ENCODE measurements around the gene PNCK.

DNA sequence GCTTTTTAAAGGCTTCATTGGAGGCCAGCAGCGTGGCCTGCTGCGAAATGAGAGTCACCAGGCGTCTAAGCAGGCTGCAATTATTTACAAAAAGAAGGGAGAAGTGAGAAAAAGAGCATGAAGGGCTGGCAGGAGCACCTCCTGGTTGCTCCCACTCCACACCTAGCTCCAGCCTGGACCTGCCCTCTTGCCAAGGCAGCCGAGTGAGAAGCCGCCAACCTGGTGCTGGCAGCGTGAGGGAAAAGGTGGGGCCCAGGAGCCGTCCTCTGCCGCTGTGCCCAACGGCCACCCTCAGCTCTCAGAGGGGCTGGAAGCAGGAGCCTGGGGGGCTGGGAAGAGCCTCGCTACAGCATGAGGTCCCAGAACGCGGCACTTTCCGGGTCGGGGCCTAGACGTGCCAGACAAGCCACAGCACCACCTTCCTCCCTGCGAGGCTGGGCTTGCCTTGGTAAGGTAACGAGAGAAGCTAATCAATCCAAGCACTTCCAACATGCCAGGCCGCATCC, 30.5 kb upstream of the PNCK start:
- TF ChIP-seq GLIS3 (CRISPR knock-in tag; IDR thresholded peaks at IDR 0.05) = no peak
- TF ChIP-seq, protein P1, sequence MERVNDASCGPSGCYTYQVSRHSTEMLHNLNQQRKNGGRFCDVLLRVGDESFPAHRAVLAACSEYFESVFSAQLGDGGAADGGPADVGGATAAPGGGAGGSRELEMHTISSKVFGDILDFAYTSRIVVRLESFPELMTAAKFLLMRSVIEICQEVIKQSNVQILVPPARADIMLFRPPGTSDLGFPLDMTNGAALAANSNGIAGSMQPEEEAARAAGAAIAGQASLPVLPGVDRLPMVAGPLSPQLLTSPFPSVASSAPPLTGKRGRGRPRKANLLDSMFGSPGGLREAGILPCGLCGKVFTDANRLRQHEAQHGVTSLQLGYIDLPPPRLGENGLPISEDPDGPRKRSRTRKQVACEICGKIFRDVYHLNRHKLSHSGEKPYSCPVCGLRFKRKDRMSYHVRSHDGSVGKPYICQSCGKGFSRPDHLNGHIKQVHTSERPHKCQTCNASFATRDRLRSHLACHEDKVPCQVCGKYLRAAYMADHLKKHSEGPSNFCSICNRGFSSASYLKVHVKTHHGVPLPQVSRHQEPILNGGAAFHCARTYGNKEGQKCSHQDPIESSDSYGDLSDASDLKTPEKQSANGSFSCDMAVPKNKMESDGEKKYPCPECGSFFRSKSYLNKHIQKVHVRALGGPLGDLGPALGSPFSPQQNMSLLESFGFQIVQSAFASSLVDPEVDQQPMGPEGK (CRISPR knock-in tag; IDR thresholded peaks at IDR 0.05; ENCODE audit: borderline replicate concordance) = no peak
- TF ChIP-seq, protein P2, sequence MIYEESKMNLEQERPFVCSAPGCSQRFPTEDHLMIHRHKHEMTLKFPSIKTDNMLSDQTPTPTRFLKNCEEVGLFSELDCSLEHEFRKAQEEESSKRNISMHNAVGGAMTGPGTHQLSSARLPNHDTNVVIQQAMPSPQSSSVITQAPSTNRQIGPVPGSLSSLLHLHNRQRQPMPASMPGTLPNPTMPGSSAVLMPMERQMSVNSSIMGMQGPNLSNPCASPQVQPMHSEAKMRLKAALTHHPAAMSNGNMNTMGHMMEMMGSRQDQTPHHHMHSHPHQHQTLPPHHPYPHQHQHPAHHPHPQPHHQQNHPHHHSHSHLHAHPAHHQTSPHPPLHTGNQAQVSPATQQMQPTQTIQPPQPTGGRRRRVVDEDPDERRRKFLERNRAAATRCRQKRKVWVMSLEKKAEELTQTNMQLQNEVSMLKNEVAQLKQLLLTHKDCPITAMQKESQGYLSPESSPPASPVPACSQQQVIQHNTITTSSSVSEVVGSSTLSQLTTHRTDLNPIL (CRISPR knock-in tag; IDR thresholded peaks at IDR 0.05; ENCODE audit: low read depth) = no peak
- TF ChIP-seq RARB (CRISPR knock-in tag; IDR thresholded peaks at IDR 0.05) = no peak
- TF ChIP-seq SNAI2 (CRISPR knock-in tag; IDR thresholded peaks at IDR 0.05) = no peak
- TF ChIP-seq, protein P3, sequence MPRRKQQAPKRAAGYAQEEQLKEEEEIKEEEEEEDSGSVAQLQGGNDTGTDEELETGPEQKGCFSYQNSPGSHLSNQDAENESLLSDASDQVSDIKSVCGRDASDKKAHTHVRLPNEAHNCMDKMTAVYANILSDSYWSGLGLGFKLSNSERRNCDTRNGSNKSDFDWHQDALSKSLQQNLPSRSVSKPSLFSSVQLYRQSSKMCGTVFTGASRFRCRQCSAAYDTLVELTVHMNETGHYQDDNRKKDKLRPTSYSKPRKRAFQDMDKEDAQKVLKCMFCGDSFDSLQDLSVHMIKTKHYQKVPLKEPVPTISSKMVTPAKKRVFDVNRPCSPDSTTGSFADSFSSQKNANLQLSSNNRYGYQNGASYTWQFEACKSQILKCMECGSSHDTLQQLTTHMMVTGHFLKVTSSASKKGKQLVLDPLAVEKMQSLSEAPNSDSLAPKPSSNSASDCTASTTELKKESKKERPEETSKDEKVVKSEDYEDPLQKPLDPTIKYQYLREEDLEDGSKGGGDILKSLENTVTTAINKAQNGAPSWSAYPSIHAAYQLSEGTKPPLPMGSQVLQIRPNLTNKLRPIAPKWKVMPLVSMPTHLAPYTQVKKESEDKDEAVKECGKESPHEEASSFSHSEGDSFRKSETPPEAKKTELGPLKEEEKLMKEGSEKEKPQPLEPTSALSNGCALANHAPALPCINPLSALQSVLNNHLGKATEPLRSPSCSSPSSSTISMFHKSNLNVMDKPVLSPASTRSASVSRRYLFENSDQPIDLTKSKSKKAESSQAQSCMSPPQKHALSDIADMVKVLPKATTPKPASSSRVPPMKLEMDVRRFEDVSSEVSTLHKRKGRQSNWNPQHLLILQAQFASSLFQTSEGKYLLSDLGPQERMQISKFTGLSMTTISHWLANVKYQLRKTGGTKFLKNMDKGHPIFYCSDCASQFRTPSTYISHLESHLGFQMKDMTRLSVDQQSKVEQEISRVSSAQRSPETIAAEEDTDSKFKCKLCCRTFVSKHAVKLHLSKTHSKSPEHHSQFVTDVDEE (CRISPR knock-in tag; IDR thresholded peaks at IDR 0.05) = no peak
- TF ChIP-seq, protein P4, sequence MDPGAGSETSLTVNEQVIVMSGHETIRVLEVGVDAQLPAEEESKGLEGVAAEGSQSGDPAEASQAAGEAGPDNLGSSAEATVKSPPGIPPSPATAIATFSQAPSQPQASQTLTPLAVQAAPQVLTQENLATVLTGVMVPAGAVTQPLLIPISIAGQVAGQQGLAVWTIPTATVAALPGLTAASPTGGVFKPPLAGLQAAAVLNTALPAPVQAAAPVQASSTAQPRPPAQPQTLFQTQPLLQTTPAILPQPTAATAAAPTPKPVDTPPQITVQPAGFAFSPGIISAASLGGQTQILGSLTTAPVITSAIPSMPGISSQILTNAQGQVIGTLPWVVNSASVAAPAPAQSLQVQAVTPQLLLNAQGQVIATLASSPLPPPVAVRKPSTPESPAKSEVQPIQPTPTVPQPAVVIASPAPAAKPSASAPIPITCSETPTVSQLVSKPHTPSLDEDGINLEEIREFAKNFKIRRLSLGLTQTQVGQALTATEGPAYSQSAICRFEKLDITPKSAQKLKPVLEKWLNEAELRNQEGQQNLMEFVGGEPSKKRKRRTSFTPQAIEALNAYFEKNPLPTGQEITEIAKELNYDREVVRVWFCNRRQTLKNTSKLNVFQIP (CRISPR knock-in tag; IDR thresholded peaks at IDR 0.05; ENCODE audit: borderline replicate concordance, low read depth) = no peak
- TF ChIP-seq ZNF8 (CRISPR knock-in tag; IDR thresholded peaks at IDR 0.05) = no peak
- TF ChIP-seq ZFP3 (CRISPR knock-in tag; IDR thresholded peaks at IDR 0.05) = no peak
- no peak for TF ChIP-seq ARNTL (CRISPR knock-in tag; IDR thresholded peaks at IDR 0.05; ENCODE audit: borderline replicate concordance, low read depth)
- TF ChIP-seq ZFP30 (CRISPR knock-in tag; IDR thresholded peaks at IDR 0.05) = no peak
- TF ChIP-seq ISL1 (CRISPR knock-in tag; IDR thresholded peaks at IDR 0.05) = no peak
